Measurements from ENCODE around the gene TRAF3IP3. TPM values are rescaled to one million over a fixed set of nuclear protein-coding genes. Genes with fewer than 3 reads are reported as not detected.

TRAF3IP3 gene
- polyA plus RNA-seq, 1 donor from 2014 or later, result not detected

DNA sequence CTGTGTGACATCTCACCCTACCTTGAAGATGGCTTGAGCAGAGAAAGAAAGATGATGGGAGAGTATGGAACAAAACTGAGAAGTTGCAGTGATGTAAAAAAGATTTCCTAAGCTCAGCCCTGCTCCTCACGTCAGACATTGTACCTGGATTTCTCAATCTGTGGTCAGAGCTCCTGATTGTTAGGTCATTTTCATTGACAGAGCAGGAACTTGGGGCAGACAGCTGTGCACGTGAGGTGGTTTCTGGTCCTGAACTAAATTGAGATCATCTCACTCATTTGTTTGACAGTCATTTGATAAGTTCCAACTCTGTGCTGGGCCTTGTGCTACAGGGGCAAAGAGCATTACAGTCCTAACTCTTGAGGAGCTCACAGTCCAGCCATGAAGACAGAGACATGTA, 10.2 kb downstream of the TRAF3IP3 start:
- Histone ChIP-seq H3K4me2 (ENCODE audit: low read length) (no peak overlapping the region), H3K79me2 (replicated peaks; ENCODE audit: insufficient read depth, low read length) (no peaks in the 10 kb centered on the region), H3K36me3 (ENCODE audit: insufficient read depth, low read length) (no peaks in the 10 kb centered on the region), H4K20me1 (ENCODE audit: insufficient read depth) (no peaks in the 10 kb centered on the region), H3K27me3 (ENCODE audit: insufficient read depth, low read depth, low read length) (no peaks in the 10 kb centered on the region), H2AFZ (ENCODE audit: low read depth, low read length) (no peak overlapping the region), H3K27ac (ENCODE audit: low read length) (no peak overlapping the region), H3K9ac (ENCODE audit: low read length) (no peak overlapping the region), H3K9me3 (ENCODE audit: low read length) (no peaks in the 10 kb centered on the region), H3K9me2 (ENCODE audit: insufficient read depth, low read length) (no peaks in the 10 kb centered on the region), H3K4me3 (ENCODE audit: low read length) (no peak overlapping the region), H3F3A (ENCODE audit: insufficient read depth, low read length, poor library complexity, severe bottlenecking) (no peaks in the 10 kb centered on the region)
- TF ChIP-seq MXI1 (conservative IDR thresholded peaks at IDR 0.05; ENCODE audit: poor library complexity, severe bottlenecking) (no peak), RAD21 (conservative IDR thresholded peaks at IDR 0.05) (no peak), POLR2AphosphoS5 (IDR thresholded peaks at IDR 0.05) (no peak), EP300 (conservative IDR thresholded peaks at IDR 0.05; ENCODE audit: poor library complexity, severe bottlenecking) (no peak), TAF1 (IDR thresholded peaks at IDR 0.05; ENCODE audit: low read depth) (no peak)
- TF ChIP-seq, protein P1, sequence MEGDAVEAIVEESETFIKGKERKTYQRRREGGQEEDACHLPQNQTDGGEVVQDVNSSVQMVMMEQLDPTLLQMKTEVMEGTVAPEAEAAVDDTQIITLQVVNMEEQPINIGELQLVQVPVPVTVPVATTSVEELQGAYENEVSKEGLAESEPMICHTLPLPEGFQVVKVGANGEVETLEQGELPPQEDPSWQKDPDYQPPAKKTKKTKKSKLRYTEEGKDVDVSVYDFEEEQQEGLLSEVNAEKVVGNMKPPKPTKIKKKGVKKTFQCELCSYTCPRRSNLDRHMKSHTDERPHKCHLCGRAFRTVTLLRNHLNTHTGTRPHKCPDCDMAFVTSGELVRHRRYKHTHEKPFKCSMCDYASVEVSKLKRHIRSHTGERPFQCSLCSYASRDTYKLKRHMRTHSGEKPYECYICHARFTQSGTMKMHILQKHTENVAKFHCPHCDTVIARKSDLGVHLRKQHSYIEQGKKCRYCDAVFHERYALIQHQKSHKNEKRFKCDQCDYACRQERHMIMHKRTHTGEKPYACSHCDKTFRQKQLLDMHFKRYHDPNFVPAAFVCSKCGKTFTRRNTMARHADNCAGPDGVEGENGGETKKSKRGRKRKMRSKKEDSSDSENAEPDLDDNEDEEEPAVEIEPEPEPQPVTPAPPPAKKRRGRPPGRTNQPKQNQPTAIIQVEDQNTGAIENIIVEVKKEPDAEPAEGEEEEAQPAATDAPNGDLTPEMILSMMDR (IDR thresholded peaks at IDR 0.05; ENCODE audit: poor library complexity, severe bottlenecking), result no peak

DNA sequence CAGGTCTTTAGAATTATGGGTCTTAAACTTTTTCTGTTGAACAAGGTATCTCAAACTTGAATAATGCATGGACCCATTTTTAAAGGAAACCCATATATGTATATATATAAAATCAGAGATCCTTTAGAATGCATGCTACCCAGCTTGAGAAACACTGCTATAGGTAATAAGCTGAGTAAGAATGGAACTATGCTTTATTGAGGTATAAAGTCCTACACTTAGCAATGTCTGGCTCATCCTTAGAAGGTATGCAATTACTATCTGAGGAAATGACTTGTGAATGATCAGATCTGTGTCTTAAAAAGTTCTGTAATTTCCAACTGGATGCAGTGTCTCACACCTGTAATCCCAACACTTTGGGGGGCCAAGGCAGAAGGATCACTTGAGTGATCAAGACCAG, 11.2 kb downstream of the TRAF3IP3 start:
- Histone ChIP-seq H3K79me2 (replicated peaks; ENCODE audit: insufficient read depth, low read length) (no peaks in the 10 kb centered on the region), H3K9me2 (ENCODE audit: insufficient read depth, low read length) (no peaks in the 10 kb centered on the region), H3K9ac (ENCODE audit: low read length) (no peak overlapping the region), H4K20me1 (ENCODE audit: insufficient read depth) (no peaks in the 10 kb centered on the region), H3K4me2 (ENCODE audit: low read length) (no peak overlapping the region), H3K27ac (ENCODE audit: low read length) (no peak overlapping the region), H3K9me3 (ENCODE audit: low read length) (no peaks in the 10 kb centered on the region), H3F3A (ENCODE audit: insufficient read depth, low read length, poor library complexity, severe bottlenecking) (no peaks in the 10 kb centered on the region), H3K27me3 (ENCODE audit: insufficient read depth, low read depth, low read length) (no peaks in the 10 kb centered on the region), H3K36me3 (ENCODE audit: insufficient read depth, low read length) (no peaks in the 10 kb centered on the region), H2AFZ (ENCODE audit: low read depth, low read length) (no peak overlapping the region), H3K4me3 (ENCODE audit: low read length) (no peak overlapping the region)
- TF ChIP-seq TAF1 (IDR thresholded peaks at IDR 0.05; ENCODE audit: low read depth) (no peak), RAD21 (conservative IDR thresholded peaks at IDR 0.05) (no peak), POLR2AphosphoS5 (IDR thresholded peaks at IDR 0.05) (no peak), MXI1 (conservative IDR thresholded peaks at IDR 0.05; ENCODE audit: poor library complexity, severe bottlenecking) (no peak), EZH2 (IDR thresholded peaks at IDR 0.05; ENCODE audit: borderline replicate concordance, insufficient read depth, low read length, poor library complexity, severe bottlenecking) (no peak), SMC3 (conservative IDR thresholded peaks at IDR 0.05; ENCODE audit: poor library complexity) (no peak), EP300 (conservative IDR thresholded peaks at IDR 0.05; ENCODE audit: poor library complexity, severe bottlenecking) (no peak)
- TF ChIP-seq, protein P1 (IDR thresholded peaks at IDR 0.05; ENCODE audit: poor library complexity, severe bottlenecking), result no peak
- TF ChIP-seq, protein P2, sequence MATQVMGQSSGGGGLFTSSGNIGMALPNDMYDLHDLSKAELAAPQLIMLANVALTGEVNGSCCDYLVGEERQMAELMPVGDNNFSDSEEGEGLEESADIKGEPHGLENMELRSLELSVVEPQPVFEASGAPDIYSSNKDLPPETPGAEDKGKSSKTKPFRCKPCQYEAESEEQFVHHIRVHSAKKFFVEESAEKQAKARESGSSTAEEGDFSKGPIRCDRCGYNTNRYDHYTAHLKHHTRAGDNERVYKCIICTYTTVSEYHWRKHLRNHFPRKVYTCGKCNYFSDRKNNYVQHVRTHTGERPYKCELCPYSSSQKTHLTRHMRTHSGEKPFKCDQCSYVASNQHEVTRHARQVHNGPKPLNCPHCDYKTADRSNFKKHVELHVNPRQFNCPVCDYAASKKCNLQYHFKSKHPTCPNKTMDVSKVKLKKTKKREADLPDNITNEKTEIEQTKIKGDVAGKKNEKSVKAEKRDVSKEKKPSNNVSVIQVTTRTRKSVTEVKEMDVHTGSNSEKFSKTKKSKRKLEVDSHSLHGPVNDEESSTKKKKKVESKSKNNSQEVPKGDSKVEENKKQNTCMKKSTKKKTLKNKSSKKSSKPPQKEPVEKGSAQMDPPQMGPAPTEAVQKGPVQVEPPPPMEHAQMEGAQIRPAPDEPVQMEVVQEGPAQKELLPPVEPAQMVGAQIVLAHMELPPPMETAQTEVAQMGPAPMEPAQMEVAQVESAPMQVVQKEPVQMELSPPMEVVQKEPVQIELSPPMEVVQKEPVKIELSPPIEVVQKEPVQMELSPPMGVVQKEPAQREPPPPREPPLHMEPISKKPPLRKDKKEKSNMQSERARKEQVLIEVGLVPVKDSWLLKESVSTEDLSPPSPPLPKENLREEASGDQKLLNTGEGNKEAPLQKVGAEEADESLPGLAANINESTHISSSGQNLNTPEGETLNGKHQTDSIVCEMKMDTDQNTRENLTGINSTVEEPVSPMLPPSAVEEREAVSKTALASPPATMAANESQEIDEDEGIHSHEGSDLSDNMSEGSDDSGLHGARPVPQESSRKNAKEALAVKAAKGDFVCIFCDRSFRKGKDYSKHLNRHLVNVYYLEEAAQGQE (IDR thresholded peaks at IDR 0.05; ENCODE audit: borderline replicate concordance), result no peak

All from neural cell (in vitro differentiated cells).